Progenitor cell of endocrine pancreas (in vitro differentiated cells): ENCODE measurements around the gene TNRC6C. TPM values are rescaled to one million over a fixed set of nuclear protein-coding genes. Genes with fewer than 3 reads are reported as not detected.
A peak's percentile ranks its signal among the peaks of the same experiment; 100 is the strongest.

Source experiments
- DNase-seq: peaks from one replicate; pipeline ENCODE4 v3.0.0; 2021; ENCODE audit warnings: low spot score; ENCODE audit not compliant: unreplicated experiment
- H3K27ac Mint-ChIP-seq: 2 replicates; pipeline ENCODE4 v1.8.0; 2021; ENCODE audit warnings: mild to moderate bottlenecking, moderate library complexity, mixed read lengths
- H3K27me3 Mint-ChIP-seq: 2 replicates; pipeline ENCODE4 v1.8.0; 2021; ENCODE audit warnings: mixed read lengths
- H3K36me3 Mint-ChIP-seq: 2 replicates; pipeline ENCODE4 v1.8.0; 2022; ENCODE audit warnings: mixed read lengths; ENCODE audit not compliant: insufficient read depth
- H3K4me1 Mint-ChIP-seq: 2 replicates; pipeline ENCODE4 v1.8.0; 2021; ENCODE audit warnings: low read depth, mixed read lengths
- H3K4me3 Mint-ChIP-seq: 2 replicates; pipeline ENCODE4 v1.8.0; 2021; ENCODE audit warnings: low read depth, mild to moderate bottlenecking, moderate library complexity, mixed read lengths
- H3K9me3 Mint-ChIP-seq: 2 replicates; pipeline ENCODE4 v1.8.0; 2021; ENCODE audit warnings: low read depth, mixed read lengths
- total RNA-seq: library from RNA; stranded (reverse); gene quantifications from 2 replicates; pipeline ENCODE4 v1.2.1, GENCODE V29; 2021
- TF ChIP-seq, protein P1 (sequence below): fragments of 200-600 bp; sonication (generic); IDR thresholded peaks from one replicate; pipeline ENCODE4 v1.5.0; 2021; ENCODE audit warnings: antibody characterized with exemption, mild to moderate bottlenecking; ENCODE audit not compliant: unreplicated experiment

TNRC6C gene
- total RNA-seq, 1 donor from 2014 or later: 38.3 TPM

DNA sequence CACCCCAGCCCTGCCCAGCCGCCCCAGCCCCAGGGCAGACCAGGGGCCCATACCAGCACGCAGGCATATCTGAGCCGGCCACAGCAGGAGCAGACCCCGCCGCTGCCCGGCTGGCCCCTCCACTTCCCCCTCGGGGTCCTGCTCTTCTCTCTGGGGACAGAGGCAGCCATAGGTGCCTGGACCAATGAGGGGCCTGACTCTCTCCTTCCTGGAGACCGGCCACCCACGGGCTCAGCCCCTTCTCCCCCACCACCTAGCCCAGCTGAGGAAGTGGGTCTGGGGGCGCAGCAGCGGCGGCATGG, 166.3 kb downstream of the TNRC6C start:
- no peak for DNase-seq
- Mint-ChIP-seq H3K27me3 (peaks cover 1% of the 10 kb centered on the region), H3K4me3 (no peak overlapping the region), H3K4me1 (peaks cover 6% of the 10 kb centered on the region), H3K9me3 (no peaks in the 10 kb centered on the region), H3K36me3 (peaks cover 7% of the 10 kb centered on the region), H3K27ac (no peak overlapping the region)
- TF ChIP-seq, protein P1, sequence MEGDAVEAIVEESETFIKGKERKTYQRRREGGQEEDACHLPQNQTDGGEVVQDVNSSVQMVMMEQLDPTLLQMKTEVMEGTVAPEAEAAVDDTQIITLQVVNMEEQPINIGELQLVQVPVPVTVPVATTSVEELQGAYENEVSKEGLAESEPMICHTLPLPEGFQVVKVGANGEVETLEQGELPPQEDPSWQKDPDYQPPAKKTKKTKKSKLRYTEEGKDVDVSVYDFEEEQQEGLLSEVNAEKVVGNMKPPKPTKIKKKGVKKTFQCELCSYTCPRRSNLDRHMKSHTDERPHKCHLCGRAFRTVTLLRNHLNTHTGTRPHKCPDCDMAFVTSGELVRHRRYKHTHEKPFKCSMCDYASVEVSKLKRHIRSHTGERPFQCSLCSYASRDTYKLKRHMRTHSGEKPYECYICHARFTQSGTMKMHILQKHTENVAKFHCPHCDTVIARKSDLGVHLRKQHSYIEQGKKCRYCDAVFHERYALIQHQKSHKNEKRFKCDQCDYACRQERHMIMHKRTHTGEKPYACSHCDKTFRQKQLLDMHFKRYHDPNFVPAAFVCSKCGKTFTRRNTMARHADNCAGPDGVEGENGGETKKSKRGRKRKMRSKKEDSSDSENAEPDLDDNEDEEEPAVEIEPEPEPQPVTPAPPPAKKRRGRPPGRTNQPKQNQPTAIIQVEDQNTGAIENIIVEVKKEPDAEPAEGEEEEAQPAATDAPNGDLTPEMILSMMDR: no peak

DNA sequence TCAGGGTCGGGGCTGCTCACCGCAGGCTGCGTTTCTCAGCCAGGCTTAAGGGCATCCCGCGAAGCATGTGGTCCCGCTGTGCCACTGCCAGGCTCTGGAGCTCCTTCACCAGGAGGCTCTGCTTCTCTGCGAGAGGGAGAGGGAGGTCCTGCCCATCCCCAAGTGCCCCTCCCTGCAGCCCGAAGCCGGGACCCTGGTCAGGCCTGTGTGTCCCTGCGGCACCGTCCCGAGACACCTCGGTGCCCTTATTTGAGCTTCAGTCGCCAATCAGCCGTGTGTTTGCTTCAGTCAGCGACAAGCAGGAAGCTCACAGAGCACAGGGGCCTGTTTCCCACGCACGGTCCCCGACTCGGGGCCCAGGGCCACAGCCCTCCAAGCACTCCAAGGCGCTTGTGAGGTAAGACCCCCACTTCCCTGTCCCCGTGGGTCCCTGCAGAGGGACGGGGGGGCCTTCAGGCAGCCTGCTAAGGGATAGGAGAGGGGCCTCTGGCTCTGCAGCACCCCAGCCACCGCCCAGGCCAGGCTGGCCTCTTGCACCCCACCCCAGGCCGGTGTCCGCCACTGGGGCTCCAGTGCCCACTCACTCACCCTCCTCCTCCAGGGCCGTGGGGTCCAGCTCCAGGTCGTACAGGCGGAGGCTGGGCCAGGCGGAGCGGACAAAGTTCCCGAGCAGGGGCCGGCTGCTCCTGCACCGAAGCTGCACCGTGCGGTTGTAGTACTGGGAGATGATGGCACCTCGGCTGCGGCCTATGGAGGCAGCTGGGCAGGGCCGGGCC, 166.8 kb downstream of the TNRC6C start:
- Mint-ChIP-seq H3K27me3 (peaks cover 5% of the 10 kb centered on the region), H3K4me1 (peaks cover 6% of the 10 kb centered on the region), H3K36me3 (peaks cover 7% of the 10 kb centered on the region), H3K27ac (no peak overlapping the region), H3K4me3 (no peak overlapping the region), H3K9me3 (no peaks in the 10 kb centered on the region)
- TF ChIP-seq, protein P1: no peak
- DNase-seq: no peak

DNA sequence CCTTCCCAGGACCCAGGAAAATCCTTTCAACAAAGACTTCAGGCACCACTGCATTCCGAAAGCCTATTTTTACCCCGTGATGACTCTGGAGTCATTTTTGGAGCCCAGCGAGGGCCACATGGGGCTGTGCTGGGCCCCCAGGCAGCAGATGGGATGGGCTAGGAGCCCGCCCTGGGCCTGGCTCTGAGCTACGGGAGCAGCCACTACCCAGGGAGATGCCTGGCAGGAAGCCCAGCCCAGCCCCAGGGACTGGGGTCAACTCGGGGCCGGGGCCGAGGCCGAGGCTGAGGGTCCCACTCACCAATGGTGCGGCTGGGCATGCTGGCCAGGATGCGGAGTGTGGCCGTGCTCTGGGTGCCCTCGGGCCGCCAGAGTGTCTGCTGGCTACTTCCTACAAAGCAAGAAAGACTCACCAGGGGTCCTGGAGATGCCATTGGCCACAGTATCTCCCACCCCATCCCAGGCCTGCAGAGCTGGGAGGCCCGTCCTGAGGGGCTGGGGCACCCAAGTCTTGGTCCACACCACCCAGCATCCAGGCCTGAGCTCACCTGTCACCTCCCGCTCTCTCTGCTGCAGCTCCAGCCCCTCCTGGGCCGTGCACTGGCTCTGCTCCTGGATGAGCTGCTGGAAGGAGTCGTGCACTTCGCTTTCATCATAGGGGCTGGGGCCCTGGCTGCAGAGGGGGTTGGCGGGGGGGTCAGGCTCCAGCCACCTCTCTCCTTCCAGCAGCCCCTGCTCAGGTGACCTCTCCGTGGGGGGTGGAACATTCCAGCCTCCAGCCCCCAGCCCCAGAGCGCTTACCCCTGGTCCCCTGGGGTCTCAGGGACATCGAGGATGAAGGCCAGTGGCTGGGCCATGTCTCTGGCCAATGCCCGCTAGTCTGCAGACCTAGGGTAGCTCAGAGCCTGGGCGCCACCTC, 167.7 kb downstream of the TNRC6C start:
- TF ChIP-seq, protein P1: no peak
- Mint-ChIP-seq H3K4me1 (peaks cover 6% of the 10 kb centered on the region), H3K27ac (peak overlapping the region; percentile 37), H3K36me3 (peaks cover 6% of the 10 kb centered on the region), H3K27me3 (peaks cover 13% of the 10 kb centered on the region), H3K9me3 (no peaks in the 10 kb centered on the region), H3K4me3 (no peak overlapping the region)
- DNase-seq: no peak

DNA sequence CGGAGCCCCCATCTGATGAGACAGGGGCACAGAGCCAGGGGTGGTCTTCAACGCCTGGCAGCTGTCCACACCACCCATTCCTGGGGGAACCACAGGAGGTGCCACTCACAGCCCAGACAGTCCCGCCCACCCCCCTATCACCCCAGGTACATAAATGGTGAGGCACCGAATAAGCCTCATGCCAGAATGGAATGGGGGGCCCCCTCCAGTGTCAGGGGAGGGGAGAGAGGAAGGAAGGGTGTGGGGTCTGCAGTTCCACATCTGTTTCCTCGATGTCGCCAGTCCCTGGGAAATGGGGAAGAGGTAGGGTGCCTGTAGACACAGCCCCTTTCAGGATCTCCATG, 168.4 kb downstream of the TNRC6C start:
- H3K4me3 Mint-ChIP-seq: peak overlapping the region; percentile 83
- peaks cover 6% of the 10 kb centered on the region for H3K4me1 Mint-ChIP-seq
- H3K27me3 Mint-ChIP-seq: peaks cover 13% of the 10 kb centered on the region
- H3K36me3 Mint-ChIP-seq: peaks cover 6% of the 10 kb centered on the region
- no peaks in the 10 kb centered on the region for H3K9me3 Mint-ChIP-seq
- TF ChIP-seq, protein P1: no peak
- DNase-seq: no peak
- peak overlapping the region; percentile 97 for H3K27ac Mint-ChIP-seq

DNA sequence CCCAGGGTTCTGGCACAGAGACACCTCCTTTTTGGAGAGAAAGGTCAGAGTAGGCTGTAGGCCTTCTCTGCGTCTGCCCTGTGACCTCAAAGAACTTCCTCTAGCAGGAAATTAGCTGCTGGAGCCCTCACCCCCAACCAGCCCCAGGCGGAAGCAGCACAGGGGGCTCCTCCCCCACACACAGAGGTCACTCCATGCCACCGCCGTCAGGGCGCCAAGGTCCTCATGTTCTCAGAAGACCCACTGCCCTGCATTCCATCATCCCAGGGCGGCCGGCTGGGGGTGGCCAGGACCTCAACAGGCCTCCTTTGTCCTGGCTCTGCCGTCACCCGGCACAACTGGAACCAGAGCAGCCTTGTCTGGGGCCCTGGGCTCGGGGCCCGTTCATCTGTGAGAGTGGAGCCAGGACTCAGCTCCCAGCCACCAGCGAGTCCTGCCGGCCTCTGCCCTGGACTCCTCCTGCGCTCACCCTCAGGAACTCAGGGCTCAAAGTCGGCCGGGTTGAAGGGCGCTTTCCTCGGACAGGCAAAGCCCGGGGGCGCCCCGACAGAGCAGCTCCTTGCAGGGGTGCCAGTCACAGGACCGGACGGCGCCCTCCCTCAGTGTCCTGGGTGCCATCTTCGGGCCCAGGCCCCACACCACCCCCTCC, 168.9 kb downstream of the TNRC6C start:
- peak overlapping the region; percentile 83 for H3K4me3 Mint-ChIP-seq
- peak; percentile 45 for DNase-seq

More for the DNA sequence above, 168.9 kb downstream of the TNRC6C start:
- Mint-ChIP-seq H3K36me3 (peaks cover 6% of the 10 kb centered on the region), H3K27ac (peak overlapping the region; percentile 97), H3K4me1 (peaks cover 6% of the 10 kb centered on the region), H3K9me3 (no peaks in the 10 kb centered on the region), H3K27me3 (peaks cover 13% of the 10 kb centered on the region)
- TF ChIP-seq, protein P1: no peak
